Gastroesophageal sphincter (tissue), 3 donors: ENCODE measurements around the gene RITA1.

Experiments used
- CTCF ChIP-seq, 4 experiments: fragments of 200-600 bp in 2 of 4; fragments of 450-650 bp in 2 of 4; sonication (generic) in 1 of 4; IDR thresholded peaks; one replicate each; pipeline ENCODE4 v1.5.1; 2017 to 2019; ENCODE audit warnings: antibody characterized with exemption in 4 of 4, mild to moderate bottlenecking in 2 of 4, moderate library complexity in 2 of 4
- POLR2A ChIP-seq, 2 donors: fragments of 450-650 bp; IDR thresholded peaks; one replicate each; pipeline ENCODE4 v1.6.1; 2017; ENCODE audit warnings: antibody characterized with exemption in 2 of 2, mild to moderate bottlenecking in 2 of 2, moderate library complexity in 1 of 2
- POLR2AphosphoS5 ChIP-seq: sonication (generic); formaldehyde crosslinking; IDR thresholded peaks from one replicate; pipeline ENCODE4 v1.6.1; 2017; ENCODE audit warnings: antibody characterized with exemption

- TF ChIP-seq POLR2AphosphoS5 (no peak), CTCF (IDR thresholded peaks at IDR 0.05) (no peak), POLR2A (IDR thresholded peaks at IDR 0.05) (no peak)
Observed at GRCh38 chr12:113232089-113232839, 46.7 kb downstream of the RITA1 start.
